Parathyroid adenoma (tissue), 2 donors: ENCODE data around the gene INSC.

Experiments
- H2AFZ ChIP-seq: fragments of 300-600 bp; sonication (generic); one replicate; pipeline ENCODE4 v1.7.0; 2017; ENCODE audit warnings: antibody characterized with exemption, mild to moderate bottlenecking
- H3K27ac ChIP-seq: fragments of 300-600 bp; sonication (generic); one replicate; pipeline ENCODE4 v1.7.0; 2017
- H3K27me3 ChIP-seq: fragments of 300-600 bp; sonication (generic); one replicate; pipeline ENCODE4 v1.7.0; 2017; ENCODE audit warnings: low read length; ENCODE audit not compliant: control insufficient read depth, insufficient read depth
- H3K36me3 ChIP-seq: fragments of 300-600 bp; sonication (generic); one replicate; pipeline ENCODE4 v1.7.0; 2017; ENCODE audit warnings: low read length; ENCODE audit not compliant: control insufficient read depth, insufficient read depth
- H3K4me1 ChIP-seq: fragments of 300-600 bp; sonication (generic); one replicate; pipeline ENCODE4 v1.7.0; 2017; ENCODE audit warnings: control low read depth
- H3K4me2 ChIP-seq: fragments of 300-600 bp; sonication (generic); one replicate; pipeline ENCODE4 v1.7.0; 2017; ENCODE audit warnings: low read length
- H3K4me3 ChIP-seq: fragments of 300-600 bp; sonication (generic); one replicate; pipeline ENCODE4 v1.7.0; 2017; ENCODE audit warnings: low read depth, low read length
- H3K79me2 ChIP-seq: fragments of 300-600 bp; sonication (generic); one replicate; pipeline ENCODE4 v1.7.0; 2017; ENCODE audit warnings: control low read depth
- H3K9ac ChIP-seq: fragments of 300-600 bp; sonication (generic); one replicate; pipeline ENCODE4 v1.7.0; 2017; ENCODE audit warnings: mild to moderate bottlenecking
- H3K9me3 ChIP-seq: fragments of 300-600 bp; sonication (generic); one replicate; pipeline ENCODE4 v1.7.0; 2017; ENCODE audit warnings: low read length; ENCODE audit not compliant: control insufficient read depth
- TF ChIP-seq, protein P1 (sequence below): fragments of 300-600 bp; sonication (generic); IDR thresholded peaks from one replicate; pipeline ENCODE4 v1.7.0; 2017; ENCODE audit warnings: antibody characterized with exemption, mild to moderate bottlenecking
- donor health status: primary hyperparathyroidism.

The INSC gene

DNA sequence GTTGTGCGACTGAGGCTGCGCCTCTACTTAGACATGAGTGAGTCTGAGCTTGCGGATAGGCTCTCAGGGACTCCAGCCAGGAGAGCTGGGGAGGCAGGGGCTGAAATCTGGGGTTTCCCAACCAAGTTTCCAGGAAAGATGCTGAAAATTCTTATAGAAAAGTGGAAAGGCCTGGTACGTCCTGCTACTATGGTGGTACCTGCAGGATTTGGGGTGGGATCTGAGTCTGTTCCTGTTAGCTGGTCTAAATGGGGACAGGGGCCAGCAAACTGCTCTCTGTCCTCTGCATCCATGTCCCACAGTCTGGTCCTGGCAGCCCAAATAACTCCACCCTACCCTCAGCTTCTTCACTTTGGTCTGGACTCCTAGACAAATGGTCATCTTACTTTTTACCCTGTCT is 86.9 kb downstream of the INSC start:
- Histone ChIP-seq H2AFZ (no peak overlapping the region), H3K9me3 (no peaks in the 10 kb centered on the region), H3K36me3 (no peaks in the 10 kb centered on the region), H3K4me3 (no peak overlapping the region), H3K4me1 (no peaks in the 10 kb centered on the region), H3K9ac (no peak overlapping the region), H3K79me2 (no peaks in the 10 kb centered on the region), H3K27ac (no peak overlapping the region), H3K27me3 (no peaks in the 10 kb centered on the region), H3K4me2 (no peak overlapping the region)
- TF ChIP-seq, protein P1, sequence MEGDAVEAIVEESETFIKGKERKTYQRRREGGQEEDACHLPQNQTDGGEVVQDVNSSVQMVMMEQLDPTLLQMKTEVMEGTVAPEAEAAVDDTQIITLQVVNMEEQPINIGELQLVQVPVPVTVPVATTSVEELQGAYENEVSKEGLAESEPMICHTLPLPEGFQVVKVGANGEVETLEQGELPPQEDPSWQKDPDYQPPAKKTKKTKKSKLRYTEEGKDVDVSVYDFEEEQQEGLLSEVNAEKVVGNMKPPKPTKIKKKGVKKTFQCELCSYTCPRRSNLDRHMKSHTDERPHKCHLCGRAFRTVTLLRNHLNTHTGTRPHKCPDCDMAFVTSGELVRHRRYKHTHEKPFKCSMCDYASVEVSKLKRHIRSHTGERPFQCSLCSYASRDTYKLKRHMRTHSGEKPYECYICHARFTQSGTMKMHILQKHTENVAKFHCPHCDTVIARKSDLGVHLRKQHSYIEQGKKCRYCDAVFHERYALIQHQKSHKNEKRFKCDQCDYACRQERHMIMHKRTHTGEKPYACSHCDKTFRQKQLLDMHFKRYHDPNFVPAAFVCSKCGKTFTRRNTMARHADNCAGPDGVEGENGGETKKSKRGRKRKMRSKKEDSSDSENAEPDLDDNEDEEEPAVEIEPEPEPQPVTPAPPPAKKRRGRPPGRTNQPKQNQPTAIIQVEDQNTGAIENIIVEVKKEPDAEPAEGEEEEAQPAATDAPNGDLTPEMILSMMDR: no peak

DNA sequence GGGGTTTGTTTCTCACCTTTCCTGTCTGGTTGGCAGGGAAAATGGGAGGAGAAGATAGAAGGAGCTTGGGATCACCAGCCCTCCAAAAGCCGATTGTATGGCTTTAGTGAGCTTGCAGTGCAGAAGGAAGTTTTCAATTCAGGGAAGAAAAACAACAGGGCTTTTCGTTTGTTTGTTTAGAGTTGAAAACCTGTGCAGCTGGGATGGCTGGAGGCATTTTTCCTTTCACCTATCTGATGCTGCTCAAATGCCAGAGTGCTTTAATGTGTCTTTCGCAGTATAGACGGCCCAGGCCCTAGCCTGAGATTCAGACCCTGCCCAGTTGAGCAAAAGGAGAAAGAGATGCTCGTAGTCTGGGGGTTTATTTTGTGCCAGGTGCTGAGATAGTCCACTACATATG is 87.9 kb downstream of the INSC start:
- no peaks in the 10 kb centered on the region for H3K79me2 ChIP-seq
- H3K36me3 ChIP-seq: no peaks in the 10 kb centered on the region
- no peak overlapping the region for H3K4me3 ChIP-seq
- no peak overlapping the region for H3K27ac ChIP-seq
- TF ChIP-seq, protein P1: no peak
- H3K27me3 ChIP-seq: no peaks in the 10 kb centered on the region
- H2AFZ ChIP-seq: no peak overlapping the region
- no peaks in the 10 kb centered on the region for H3K4me1 ChIP-seq
- H3K4me2 ChIP-seq: no peak overlapping the region
- H3K9me3 ChIP-seq: no peaks in the 10 kb centered on the region
- no peak overlapping the region for H3K9ac ChIP-seq

DNA sequence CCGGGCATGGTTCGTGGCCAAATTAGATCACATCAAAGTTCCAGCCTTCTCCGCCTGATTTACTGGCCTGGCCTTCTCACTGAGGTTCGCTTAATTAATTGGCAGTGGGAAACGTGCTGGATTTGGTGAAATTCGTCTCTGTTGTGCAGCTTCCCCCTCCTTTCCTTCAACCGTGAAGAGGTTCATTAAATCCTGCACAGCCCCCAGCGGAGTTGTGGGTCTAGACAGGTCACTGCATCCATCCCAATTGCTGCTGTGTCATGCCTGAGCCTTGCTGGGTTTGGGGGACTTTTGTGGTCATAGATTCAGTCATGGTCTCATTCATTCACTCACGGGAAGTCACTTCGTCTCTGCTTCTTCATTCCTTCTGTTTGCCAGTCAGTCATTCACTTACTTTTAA is 90.0 kb downstream of the INSC start:
- no peak overlapping the region for H3K27ac ChIP-seq
- H3K79me2 ChIP-seq: no peaks in the 10 kb centered on the region
- H3K36me3 ChIP-seq: no peaks in the 10 kb centered on the region
- H3K9me3 ChIP-seq: no peaks in the 10 kb centered on the region
- TF ChIP-seq, protein P1: no peak
- H3K9ac ChIP-seq: no peak overlapping the region
- no peaks in the 10 kb centered on the region for H3K27me3 ChIP-seq
- H2AFZ ChIP-seq: no peak overlapping the region
- no peak overlapping the region for H3K4me2 ChIP-seq
- H3K4me3 ChIP-seq: no peak overlapping the region
- peaks cover 8% of the 10 kb centered on the region for H3K4me1 ChIP-seq

DNA sequence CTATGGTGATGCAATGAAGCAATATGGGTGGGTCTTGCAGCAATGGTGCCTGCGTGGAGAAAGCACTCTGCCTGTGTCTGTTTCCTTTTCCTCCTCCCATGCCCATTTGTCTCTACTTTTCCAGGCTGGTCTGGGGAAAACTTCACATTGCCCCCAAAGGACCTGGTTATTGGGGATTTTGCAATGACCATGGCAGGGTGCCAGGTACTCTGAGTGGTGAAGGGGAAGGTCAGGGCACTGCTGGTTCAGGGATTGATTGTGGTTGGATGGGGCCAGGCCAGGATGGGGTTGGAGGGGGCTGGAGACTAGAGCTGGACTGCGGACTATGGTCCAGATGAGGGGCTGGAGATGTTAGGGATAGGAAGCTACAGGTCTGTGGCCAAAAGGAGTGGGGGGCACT is 92.1 kb downstream of the INSC start:
- H2AFZ ChIP-seq: no peak overlapping the region
- no peak overlapping the region for H3K4me2 ChIP-seq
- no peak overlapping the region for H3K27ac ChIP-seq
- H3K4me1 ChIP-seq: peaks cover 8% of the 10 kb centered on the region
- TF ChIP-seq, protein P1: no peak
- H3K36me3 ChIP-seq: no peaks in the 10 kb centered on the region
- no peaks in the 10 kb centered on the region for H3K27me3 ChIP-seq
- no peaks in the 10 kb centered on the region for H3K79me2 ChIP-seq
- no peak overlapping the region for H3K9ac ChIP-seq
- no peaks in the 10 kb centered on the region for H3K9me3 ChIP-seq
- no peak overlapping the region for H3K4me3 ChIP-seq

DNA sequence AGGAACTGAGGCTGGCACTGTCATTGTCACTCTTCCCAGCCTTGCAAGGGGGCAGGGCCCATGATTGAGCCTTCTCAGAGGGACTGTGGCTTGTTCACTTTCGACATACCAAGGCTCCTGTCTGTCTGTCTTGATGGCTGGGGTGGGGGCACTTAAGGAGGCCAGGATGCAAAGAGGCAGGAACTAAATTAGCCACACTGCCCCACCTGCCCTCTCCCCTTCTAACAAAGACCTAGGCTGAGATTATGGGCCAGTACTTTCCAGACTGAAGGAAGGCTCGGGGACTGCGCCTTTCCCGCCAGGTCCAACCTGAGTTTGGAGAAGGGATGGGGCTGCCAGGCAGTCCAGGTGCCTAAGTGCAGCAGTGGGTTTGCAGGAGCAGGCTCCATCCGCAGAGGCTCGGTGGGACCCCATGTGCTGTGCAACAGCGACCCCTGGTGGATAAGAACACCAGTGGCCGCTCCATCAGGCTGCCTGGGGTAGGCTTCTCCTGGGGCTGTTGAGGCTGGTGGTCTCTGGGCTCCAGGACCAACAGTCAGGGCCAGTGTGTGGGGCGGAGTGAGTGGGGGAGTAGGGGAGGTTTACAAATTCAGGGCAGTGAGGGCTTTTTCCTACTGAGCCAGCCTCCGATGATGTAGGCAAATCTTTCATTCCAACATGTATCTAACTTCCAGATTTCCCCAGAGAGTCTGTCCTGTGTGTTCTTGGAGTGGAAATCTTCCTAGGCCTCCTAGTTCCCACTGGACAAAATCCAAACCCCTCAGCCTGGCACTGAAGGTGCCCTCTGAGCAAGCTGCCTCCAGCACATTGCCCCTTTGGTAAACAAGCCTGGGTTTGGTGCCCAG is 93.9 kb downstream of the INSC start:
- TF ChIP-seq, protein P1: peak; percentile 84
- Histone ChIP-seq H3K79me2 (no peaks in the 10 kb centered on the region), H3K4me2 (no peak overlapping the region), H3K9me3 (no peaks in the 10 kb centered on the region), H3K27ac (peak overlapping the region; percentile 44), H3K36me3 (no peaks in the 10 kb centered on the region), H3K4me1 (peaks cover 8% of the 10 kb centered on the region), H3K27me3 (no peaks in the 10 kb centered on the region), H3K9ac (no peak overlapping the region), H3K4me3 (no peak overlapping the region), H2AFZ (peak overlapping the region; percentile 58)
